NCI-H1105 (cell line): ENCODE data around the gene CHCHD3.

ENCODE experiments used
- DNase-seq: peaks from one replicate; lab custom pipeline; 2025; lab: John Stamatoyannopoulos, UW

The CHCHD3 gene

DNA sequence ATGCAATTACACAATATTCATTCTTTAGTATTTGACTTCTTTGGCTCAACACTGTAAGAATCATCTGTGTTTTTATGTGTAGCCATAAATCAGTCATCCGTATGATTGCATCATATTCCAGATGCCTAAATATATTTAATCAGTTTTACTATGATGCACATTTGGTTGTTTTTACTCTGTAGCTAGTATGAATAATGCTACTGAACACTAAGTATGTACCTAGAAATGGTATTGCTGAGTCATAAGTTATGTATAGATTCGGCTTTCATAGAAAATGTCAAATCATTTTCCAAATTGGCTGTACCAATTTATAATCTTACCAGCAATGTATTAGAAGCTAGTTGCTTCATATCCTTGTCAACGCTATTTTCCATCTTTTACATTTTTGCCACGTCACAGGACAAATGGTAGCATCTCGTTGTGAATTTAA, 308.3 kb downstream of the CHCHD3 start:
- no peak for DNase-seq

- DNase-seq, result no peak
Measured at GRCh38 chr7:132771301-132771730, 310.6 kb downstream of the CHCHD3 start.

GRCh38 chr7:132770055-132770454, 311.8 kb downstream of the CHCHD3 start:
- no peak for DNase-seq

- DNase-seq, result no peak
Measured at GRCh38 chr7:132769280-132769679, 312.6 kb downstream of the CHCHD3 start.

DNA sequence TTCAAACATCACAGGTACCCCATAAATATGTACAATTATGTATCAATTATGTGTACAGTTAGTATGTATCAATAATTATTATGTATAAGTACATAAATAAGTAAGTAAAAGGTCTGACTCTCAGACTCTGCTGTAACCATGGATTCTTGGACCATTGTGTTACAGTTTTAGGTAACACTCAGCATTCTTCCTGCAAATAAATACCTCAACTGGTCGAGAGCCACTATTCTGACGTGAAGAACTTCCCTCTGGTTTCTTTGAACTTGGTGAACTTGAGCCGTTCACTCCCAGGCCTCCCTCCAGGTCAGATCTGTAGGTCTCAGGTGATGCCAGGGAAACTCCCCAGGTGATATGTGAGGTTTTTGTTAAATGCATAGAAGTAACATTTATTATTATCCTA, 313.8 kb downstream of the CHCHD3 start:
- no peak for DNase-seq

DNA sequence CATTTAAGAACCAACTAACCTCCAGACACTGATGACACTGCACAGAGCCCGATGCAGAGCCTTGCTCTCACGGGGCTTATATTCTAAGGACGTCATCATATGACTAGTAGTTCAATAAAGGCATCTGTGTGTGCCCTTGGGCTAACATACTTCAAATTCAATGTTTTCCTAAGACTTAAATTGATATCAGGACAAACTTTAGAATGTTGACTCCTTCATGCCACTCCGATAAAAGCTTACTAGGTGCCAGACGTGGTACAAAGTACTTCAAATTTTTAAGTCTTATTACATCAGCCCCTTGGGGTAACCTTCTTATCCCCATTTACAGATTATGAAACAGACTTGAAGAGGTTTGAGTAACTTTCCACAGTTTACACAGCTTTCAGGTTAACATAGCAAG, 314.5 kb downstream of the CHCHD3 start:
- no peak for DNase-seq

DNA sequence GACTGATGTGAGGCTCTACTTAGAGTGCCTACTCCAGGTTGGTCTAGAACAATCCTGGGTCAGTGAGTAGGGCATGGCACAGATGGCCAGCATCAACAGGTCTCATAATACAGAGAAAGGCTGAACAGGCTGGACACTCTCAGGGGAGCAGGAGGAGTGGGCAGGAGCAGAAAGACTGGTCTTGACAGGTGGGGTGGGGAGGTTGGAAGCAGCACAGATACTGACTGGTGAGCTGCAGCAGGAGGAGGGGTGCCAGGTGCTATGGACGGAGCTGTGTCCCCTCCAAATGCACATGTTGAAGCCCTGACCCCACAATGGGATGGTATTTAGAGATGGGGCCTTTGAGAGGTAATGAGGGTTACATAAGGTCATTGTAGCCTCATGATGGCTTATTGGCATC, 315.2 kb downstream of the CHCHD3 start:
- no peak for DNase-seq

- DNase-seq, result no peak
Measured at GRCh38 chr7:132765861-132766260, 316.0 kb downstream of the CHCHD3 start.

GRCh38 chr7:132764762-132765161, 317.1 kb downstream of the CHCHD3 start:
- DNase-seq, result no peak

DNA sequence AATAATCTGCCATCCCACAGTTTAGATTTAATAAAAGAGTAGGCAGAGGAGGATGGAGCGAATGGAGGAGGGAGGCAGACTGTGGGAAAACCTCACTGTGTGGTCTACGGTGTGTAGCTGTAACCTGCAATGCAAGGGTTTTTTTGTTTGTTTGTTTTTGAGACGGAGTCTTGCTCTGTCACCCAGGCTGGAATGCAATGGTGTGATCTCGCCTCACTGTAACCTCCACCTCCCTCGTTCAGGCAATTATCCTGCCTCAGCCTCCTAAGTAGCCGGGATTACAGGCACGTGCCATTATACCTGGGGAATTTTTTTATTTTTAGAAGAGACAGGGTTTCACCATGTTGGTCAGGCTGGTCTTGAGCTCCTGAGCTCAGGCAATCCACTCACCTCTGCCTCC, 321.0 kb downstream of the CHCHD3 start:
- no peak for DNase-seq

DNA sequence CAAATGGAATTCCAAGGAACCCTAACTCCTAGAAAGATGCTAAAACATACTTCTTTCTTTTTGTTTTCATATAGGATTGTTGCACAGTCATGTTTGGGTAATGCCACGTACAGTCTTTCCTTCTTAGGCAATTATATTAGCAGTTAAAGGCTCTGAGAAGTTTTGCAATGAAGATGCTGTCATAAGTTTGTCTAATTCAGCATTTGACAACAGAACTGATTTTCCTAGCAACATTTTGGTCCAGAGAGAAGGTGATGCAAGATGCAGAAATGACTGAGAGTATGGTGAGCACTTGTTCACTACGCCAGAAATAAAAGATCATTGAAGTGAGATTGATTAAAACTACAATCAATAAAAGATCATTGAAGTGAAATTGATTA, 321.7 kb downstream of the CHCHD3 start:
- DNase-seq, result no peak

- no peak for DNase-seq
Measured at GRCh38 chr7:132759482-132760243, 322.2 kb downstream of the CHCHD3 start.

GRCh38 chr7:132758986-132759385, 322.9 kb downstream of the CHCHD3 start:
- no peak for DNase-seq

- no peak for DNase-seq
Measured at GRCh38 chr7:132757783-132758182, 324.1 kb downstream of the CHCHD3 start.

- no peak for DNase-seq
Measured at GRCh38 chr7:132756484-132756990, 325.4 kb downstream of the CHCHD3 start.

GRCh38 chr7:132755538-132756483, 326.1 kb downstream of the CHCHD3 start:
- peak; percentile 75 for DNase-seq

DNA sequence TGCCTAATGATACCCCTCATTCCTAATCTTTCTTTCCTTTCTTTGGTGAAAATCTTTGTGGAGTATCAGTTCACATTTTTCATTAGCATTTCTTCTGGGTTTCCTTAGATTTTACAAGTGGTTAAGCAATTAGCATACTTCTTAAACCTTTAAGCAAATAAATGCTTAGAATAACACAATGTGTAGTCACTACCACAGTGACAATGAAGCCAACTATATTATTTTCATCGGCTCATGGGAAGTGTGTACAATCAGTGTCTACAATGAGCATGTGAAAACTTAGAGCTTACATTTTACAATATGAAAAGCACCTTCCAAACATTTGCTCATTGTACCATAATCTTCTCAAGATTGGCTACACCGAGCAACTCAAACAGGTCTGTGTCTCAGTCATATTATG, 329.5 kb downstream of the CHCHD3 start:
- no peak for DNase-seq

GRCh38 chr7:132751244-132751647, 330.6 kb downstream of the CHCHD3 start:
- no peak for DNase-seq

- no peak for DNase-seq
Measured at GRCh38 chr7:132750530-132751217, 331.2 kb downstream of the CHCHD3 start.

DNA sequence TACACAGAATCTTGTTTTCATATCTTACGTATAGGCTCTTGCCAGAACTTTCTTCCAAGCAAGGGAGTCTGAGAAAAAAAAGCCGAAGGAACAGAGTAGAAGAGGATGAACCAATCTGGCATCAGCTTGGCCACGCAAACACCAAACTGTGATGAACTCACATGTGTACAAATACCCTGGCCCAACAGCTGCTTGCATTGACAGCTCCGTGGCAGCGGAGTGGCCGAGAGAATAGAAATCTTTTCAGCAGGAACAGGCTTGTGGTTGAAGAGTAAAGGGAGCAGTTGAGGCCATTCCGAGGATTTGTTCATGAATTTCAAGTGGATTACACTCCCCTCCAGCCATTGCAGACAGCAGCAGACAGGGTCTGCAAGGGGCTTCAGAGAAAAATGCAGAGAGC, 331.8 kb downstream of the CHCHD3 start:
- DNase-seq, result no peak

DNA sequence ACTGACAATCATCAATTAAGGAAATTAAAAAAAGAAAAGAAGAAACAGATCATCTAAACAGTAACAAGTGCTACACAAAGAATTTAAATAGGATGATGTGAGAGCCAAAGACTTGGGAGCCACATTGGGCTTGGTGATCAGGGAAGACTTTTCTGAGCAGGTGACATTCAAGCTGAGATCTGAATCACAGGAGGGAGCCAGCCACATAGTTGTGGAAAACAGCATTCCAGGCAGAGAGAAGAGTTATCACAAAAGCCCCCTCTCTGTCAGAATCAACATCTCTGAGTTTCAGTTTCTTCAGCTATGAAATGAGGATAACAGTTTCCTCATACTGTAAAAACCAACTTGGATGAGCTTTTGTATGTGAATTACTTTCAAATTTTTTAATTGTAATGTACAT, 336.4 kb downstream of the CHCHD3 start:
- no peak for DNase-seq

DNA sequence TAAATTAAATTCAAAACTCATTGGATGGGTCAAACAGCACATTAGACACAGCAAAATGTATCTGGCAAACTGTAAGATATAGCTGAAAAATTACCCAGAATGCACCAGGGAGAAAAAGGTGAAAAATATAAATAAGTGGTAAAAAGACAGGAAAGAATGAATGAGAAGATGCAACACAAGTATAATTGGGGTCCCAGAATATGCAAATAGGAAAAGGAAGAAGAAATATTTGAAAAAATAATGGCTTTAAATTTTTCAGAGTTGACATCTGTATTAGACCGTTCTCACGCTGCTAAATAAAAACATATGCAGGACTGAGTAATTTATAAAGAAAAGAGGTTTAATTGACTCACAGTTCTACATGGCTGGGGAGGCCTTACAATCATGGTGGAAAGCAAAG, 337.9 kb downstream of the CHCHD3 start:
- DNase-seq, result no peak
